IgD-negative memory B cell (primary cell): Measurements from ENCODE around the gene NRAP. TPM values are rescaled to one million over a fixed set of nuclear protein-coding genes. Genes with fewer than 3 reads are reported as not detected.
A peak's percentile ranks its signal among the peaks of the same experiment; 100 is the strongest.

ENCODE experiments used
- H3K27ac Mint-ChIP-seq, 3 donors: one replicate each; pipeline ENCODE4 v1.8.0; 2020 to 2022; ENCODE audit warnings: mild to moderate bottlenecking in 3 of 3, mixed read lengths in 3 of 3, moderate library complexity in 1 of 3
- H3K27me3 Mint-ChIP-seq: one replicate; pipeline ENCODE4 v1.8.0; 2021; ENCODE audit warnings: mixed read lengths
- H3K36me3 Mint-ChIP-seq: one replicate; pipeline ENCODE4 v1.8.0; 2020; ENCODE audit warnings: mild to moderate bottlenecking, mixed read lengths
- H3K4me1 Mint-ChIP-seq, 3 donors: one replicate each; pipeline ENCODE4 v1.8.0; 2020 to 2022; ENCODE audit warnings: mixed read lengths in 3 of 3, mild to moderate bottlenecking in 1 of 3
- H3K4me3 Mint-ChIP-seq, 4 donors: one replicate each; pipeline ENCODE4 v1.8.0; 2020 to 2022; ENCODE audit warnings: mild to moderate bottlenecking in 4 of 4, mixed read lengths in 4 of 4, moderate library complexity in 3 of 4
- H3K9me3 Mint-ChIP-seq, 3 donors: one replicate each; pipeline ENCODE4 v1.8.0; 2020 to 2021; ENCODE audit warnings: mixed read lengths in 3 of 3, mild to moderate bottlenecking in 1 of 3
- polyA plus RNA-seq: library from polyadenylated mRNA; unstranded; fragments of 300-500 nt; fragmentation: Illumina TruSeq; gene quantifications from one replicate; pipeline ENCODE4 v1.2.3, GENCODE V29; 2021

Gene NRAP
- polyA plus RNA-seq, 1 donor from 2014 or later: not detected

DNA sequence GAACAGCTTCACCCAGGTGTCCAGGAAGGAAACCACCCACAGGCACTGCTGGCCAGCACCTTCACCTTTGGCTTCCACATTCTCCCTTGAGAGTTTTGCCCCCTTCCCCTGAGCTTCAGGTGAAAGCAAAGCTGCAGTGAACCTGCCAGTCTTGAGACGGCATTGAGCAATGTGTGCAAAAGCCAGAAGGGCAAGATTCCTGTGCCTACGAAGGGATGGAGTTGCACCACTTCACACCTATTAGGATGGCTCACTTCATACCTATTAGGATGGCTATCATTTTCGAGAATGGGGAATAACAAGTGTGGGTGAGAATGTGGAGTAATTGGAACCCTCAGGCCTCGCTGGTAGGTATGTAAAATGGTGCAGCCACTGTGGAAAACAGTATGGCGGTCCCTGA, 103.8 kb downstream of the NRAP start:
- H3K4me1 Mint-ChIP-seq: peaks cover 0 to 4% (median 3%) of the 10 kb centered on the region in 3 donors
- no peaks in the 10 kb centered on the region for H3K36me3 Mint-ChIP-seq
- H3K27ac Mint-ChIP-seq: no peak overlapping the region
- no peak overlapping the region for H3K4me3 Mint-ChIP-seq
- peaks cover 2% of the 10 kb centered on the region for H3K27me3 Mint-ChIP-seq
- H3K9me3 Mint-ChIP-seq: no peaks in the 10 kb centered on the region

DNA sequence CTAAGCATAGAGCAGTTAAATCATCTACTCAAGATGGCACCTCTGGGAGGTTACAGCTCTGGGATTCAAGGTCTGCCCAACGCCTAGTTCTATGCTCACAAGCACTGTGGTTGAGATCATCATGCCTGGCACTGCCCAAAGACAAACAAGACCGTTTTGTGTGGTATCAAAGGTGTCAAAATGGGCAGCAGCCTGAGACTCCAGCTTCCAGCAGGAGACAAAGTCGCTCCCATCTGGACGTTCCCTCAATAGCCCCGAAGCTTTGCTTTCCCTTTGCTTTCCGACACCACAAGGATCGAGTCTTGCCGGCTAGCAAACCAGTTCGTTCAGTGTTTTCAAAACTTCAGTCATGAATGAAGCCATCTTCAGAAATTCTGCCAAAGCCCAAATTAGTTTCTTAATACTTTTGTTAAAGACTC, 105.9 kb downstream of the NRAP start:
- Mint-ChIP-seq H3K27ac (no peak overlapping the region), H3K9me3 (no peaks in the 10 kb centered on the region), H3K4me3 (no peak overlapping the region), H3K4me1 (peaks cover 0 to 4% (median 0%) of the 10 kb centered on the region in 3 donors), H3K36me3 (no peaks in the 10 kb centered on the region), H3K27me3 (peaks cover 2% of the 10 kb centered on the region)

DNA sequence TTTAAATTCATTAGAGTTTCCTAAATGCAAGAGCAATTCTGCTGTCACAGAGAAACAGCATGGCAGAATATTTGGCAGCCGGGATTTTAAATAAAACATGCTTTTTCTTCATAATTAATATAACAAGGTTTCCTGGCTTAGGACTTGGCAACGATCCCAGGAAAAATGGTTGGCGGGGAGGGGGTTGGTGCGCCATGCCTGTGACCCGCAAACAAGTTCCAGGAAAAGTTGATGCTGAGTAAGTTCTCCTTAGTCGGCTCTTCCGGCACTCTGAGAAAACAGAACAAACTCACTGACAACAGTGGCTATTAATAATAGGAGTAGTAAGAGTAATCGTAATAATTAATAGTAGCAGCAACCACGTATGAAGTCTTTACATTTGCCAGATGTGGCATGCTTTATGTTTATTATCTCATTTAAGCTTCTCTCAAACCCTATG, 106.4 kb downstream of the NRAP start:
- H3K4me3 Mint-ChIP-seq: no peak overlapping the region

DNA sequence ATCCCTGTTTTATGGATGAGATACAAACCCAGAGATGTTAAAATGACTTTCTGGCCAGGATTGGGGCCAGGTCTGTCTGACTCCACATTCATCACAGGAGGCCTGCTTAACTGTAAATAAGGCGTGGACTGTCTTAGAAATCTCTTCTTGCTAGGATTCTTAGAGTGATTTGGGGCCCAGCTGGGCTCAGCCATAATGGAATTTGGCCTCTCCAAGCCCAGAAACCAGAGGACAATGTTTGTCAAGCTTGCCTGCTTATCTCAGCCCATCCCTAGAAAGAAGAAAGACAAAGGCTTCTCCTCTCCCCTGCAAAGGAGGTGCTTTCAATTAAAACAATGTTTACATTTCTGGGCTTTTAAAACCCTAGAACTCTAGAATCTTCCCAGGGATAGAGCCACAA, 108.1 kb downstream of the NRAP start:
- Mint-ChIP-seq H3K27ac (no peak overlapping the region), H3K27me3 (peaks cover 2% of the 10 kb centered on the region), H3K4me3 (no peak overlapping the region), H3K9me3 (no peaks in the 10 kb centered on the region), H3K36me3 (no peaks in the 10 kb centered on the region), H3K4me1 (peaks cover 0 to 4% (median under 1%) of the 10 kb centered on the region in 3 donors)

More for the DNA sequence above, 106.4 kb downstream of the NRAP start:
- H3K27me3 Mint-ChIP-seq: peaks cover 2% of the 10 kb centered on the region
- no peak overlapping the region for H3K27ac Mint-ChIP-seq
- no peaks in the 10 kb centered on the region for H3K9me3 Mint-ChIP-seq
- H3K4me1 Mint-ChIP-seq: peaks cover 0 to 4% (median 0%) of the 10 kb centered on the region in 3 donors
- no peaks in the 10 kb centered on the region for H3K36me3 Mint-ChIP-seq

- Mint-ChIP-seq H3K4me1 (peaks cover 0 to 5% (median 4%) of the 10 kb centered on the region in 3 donors), H3K4me3 (no peak overlapping the region), H3K27me3 (peaks cover 2% of the 10 kb centered on the region)
Observed at GRCh38 chr10:113555245-113555644, 108.6 kb downstream of the NRAP start.

DNA sequence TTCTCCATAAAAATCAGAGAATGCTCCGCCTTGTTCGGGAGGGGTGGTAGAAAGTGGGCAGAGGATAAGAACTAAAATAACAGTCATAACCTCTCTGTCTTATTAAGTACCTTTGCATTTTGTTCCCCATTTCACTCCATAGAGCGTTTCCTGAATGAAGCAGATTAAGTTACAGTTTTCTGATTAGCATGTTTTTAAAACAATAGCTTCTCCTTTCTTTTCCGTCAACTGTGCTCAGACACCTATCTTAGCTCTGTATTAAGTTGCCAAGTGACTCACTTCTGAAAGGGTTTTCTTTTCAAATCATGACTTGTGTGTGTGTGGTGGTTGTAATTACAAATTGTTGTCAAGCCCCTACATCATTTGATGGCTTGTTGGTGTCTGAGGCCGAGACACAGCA, 109.6 kb downstream of the NRAP start:
- Mint-ChIP-seq H3K27ac (peak overlapping the region in 1 of 3 donors; percentile 31), H3K27me3 (no peaks in the 10 kb centered on the region), H3K9me3 (no peaks in the 10 kb centered on the region), H3K36me3 (no peaks in the 10 kb centered on the region), H3K4me3 (no peak overlapping the region), H3K4me1 (peaks cover 0 to 6% (median 4%) of the 10 kb centered on the region in 3 donors)

More at GRCh38 chr10:113555245-113555644, 108.6 kb downstream of the NRAP start:
- no peak overlapping the region for H3K27ac Mint-ChIP-seq
- no peaks in the 10 kb centered on the region for H3K9me3 Mint-ChIP-seq
- H3K36me3 Mint-ChIP-seq: no peaks in the 10 kb centered on the region

- H3K9me3 Mint-ChIP-seq: no peaks in the 10 kb centered on the region
- no peaks in the 10 kb centered on the region for H3K27me3 Mint-ChIP-seq
- no peak overlapping the region for H3K27ac Mint-ChIP-seq
- H3K4me1 Mint-ChIP-seq: peaks cover 0 to 6% (median 4%) of the 10 kb centered on the region in 3 donors
- H3K4me3 Mint-ChIP-seq: no peak overlapping the region
- no peaks in the 10 kb centered on the region for H3K36me3 Mint-ChIP-seq
Observed at GRCh38 chr10:113553149-113553548, 110.7 kb downstream of the NRAP start.

DNA sequence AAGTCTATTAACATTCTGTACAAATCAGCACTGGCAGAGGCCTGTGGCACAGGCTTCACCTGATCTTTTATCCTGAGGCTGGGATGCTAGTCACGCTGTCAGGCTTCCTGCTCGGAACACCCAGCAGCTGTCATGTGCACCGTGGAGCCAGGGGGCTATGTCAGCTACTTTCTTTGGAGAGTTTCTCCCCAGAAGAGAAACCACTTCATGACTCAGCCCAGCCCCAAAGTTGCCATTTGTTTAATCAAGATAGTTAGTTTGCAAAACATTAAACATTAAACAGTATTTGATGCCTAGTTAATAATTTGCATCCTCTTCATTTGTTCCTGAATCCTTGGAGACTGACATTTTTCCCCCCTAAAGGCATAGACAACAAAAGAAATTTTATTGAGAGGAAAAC, 111.1 kb downstream of the NRAP start, which contains the start of gene HABP2:
TSS of gene HABP2 (plus strand) at position 353 of the 400 bp plus-strand sequence. CDS start 69 bp downstream, outside the sequence.
- H3K36me3 Mint-ChIP-seq: no peaks in the 10 kb centered on the region
- H3K27me3 Mint-ChIP-seq: no peaks in the 10 kb centered on the region
- H3K9me3 Mint-ChIP-seq: no peaks in the 10 kb centered on the region
- H3K27ac Mint-ChIP-seq: no peak within 1 kb of the TSS
- peaks cover 0 to 6% (median 2%) of the 10 kb centered on the region in 3 donors for H3K4me1 Mint-ChIP-seq
- no peak within 1 kb of the TSS for H3K4me3 Mint-ChIP-seq

- no peaks in the 10 kb centered on the region for H3K36me3 Mint-ChIP-seq
- H3K4me1 Mint-ChIP-seq: peaks cover 0 to 6% (median 0%) of the 10 kb centered on the region in 3 donors
- H3K27me3 Mint-ChIP-seq: no peaks in the 10 kb centered on the region
- H3K27ac Mint-ChIP-seq: no peak overlapping the region
- no peak overlapping the region for H3K4me3 Mint-ChIP-seq
- no peaks in the 10 kb centered on the region for H3K9me3 Mint-ChIP-seq
Observed at GRCh38 chr10:113552014-113552413, 111.8 kb downstream of the NRAP start.

DNA sequence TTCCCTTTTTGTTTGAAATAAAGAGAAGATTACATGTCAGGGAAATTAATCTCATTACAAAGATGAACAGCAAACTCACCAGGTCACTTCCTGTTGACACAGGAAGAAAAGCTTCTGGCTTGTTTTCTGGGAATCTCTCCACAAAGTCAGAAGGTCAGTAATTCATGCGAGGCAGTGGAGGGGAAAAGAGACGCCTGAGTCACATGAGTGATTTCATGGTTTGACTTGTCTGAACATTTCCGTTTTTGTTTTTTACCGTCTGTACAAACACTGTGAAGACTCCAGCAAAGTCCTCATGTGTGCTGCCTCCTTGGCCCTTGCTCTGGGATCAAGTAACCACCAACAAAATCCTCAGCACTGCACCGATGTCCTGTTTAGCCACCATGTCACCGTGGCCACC, 113.5 kb downstream of the NRAP start:
- Mint-ChIP-seq H3K4me1 (peaks cover 0 to 6% (median 0%) of the 10 kb centered on the region in 3 donors), H3K9me3 (no peaks in the 10 kb centered on the region), H3K27me3 (peaks cover 2% of the 10 kb centered on the region), H3K27ac (no peak overlapping the region), H3K4me3 (peak overlapping the region in 1 of 4 donors; percentile 39), H3K36me3 (no peaks in the 10 kb centered on the region)

DNA sequence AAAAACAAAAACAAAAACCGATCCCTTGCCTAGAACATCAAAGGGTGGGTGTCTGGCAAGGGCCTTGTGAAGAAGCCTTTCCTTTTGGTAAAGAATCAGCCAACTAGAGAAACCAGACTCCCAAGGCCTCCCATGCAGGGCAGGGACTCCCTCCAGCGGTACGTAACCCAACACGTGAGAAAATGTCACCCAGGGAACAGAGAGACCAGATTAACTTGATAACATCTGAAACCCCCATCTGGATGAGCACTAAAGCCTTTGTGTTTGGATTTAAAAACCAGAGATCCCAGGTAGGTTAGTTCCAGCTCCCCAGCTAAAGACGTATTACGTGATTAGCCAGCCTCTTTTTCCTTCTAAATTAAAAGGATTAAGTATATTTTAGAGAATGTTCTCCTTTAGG, 114.0 kb downstream of the NRAP start:
- Mint-ChIP-seq H3K9me3 (no peaks in the 10 kb centered on the region), H3K27ac (no peak overlapping the region), H3K36me3 (no peaks in the 10 kb centered on the region)

GRCh38 chr10:113547426-113547825, 116.4 kb downstream of the NRAP start:
- Mint-ChIP-seq H3K27ac (no peak overlapping the region), H3K4me1 (peaks cover 0 to 6% (median 0%) of the 10 kb centered on the region in 3 donors), H3K27me3 (peaks cover 2% of the 10 kb centered on the region), H3K4me3 (no peak overlapping the region), H3K9me3 (no peaks in the 10 kb centered on the region), H3K36me3 (no peaks in the 10 kb centered on the region)

More for the DNA sequence above, 114.0 kb downstream of the NRAP start:
- no peak overlapping the region for H3K4me3 Mint-ChIP-seq
- H3K4me1 Mint-ChIP-seq: peaks cover 0 to 6% (median 0%) of the 10 kb centered on the region in 3 donors
- peaks cover 2% of the 10 kb centered on the region for H3K27me3 Mint-ChIP-seq

DNA sequence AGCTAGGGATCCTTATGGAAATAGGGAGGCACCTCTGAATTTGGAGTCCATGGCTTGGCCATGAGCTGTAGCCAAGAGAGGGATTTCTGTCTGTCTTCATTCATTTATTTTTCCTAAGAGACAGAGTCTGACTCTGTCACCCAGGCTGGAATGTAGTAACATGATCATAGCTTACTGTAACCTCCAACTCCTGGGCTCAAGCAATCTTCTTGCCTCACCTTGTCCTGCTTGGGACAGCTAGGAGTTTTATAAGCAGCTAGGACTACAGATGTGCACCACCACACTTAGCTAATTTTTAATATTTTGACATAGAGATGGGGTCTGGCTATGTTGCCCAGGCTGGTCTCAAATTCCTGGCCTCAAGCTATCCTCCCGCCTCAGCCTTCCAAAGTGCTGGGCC, 119.4 kb downstream of the NRAP start:
- Mint-ChIP-seq H3K27me3 (peaks cover 2% of the 10 kb centered on the region), H3K27ac (no peak overlapping the region), H3K4me1 (no peaks in the 10 kb centered on the region), H3K9me3 (peaks cover 0 to under 1% (median 0%) of the 10 kb centered on the region in 3 donors), H3K4me3 (no peak overlapping the region), H3K36me3 (no peaks in the 10 kb centered on the region)

- no peaks in the 10 kb centered on the region for H3K4me1 Mint-ChIP-seq
- peaks cover 2% of the 10 kb centered on the region for H3K27me3 Mint-ChIP-seq
Observed at GRCh38 chr10:113543107-113543955, 120.5 kb downstream of the NRAP start.

DNA sequence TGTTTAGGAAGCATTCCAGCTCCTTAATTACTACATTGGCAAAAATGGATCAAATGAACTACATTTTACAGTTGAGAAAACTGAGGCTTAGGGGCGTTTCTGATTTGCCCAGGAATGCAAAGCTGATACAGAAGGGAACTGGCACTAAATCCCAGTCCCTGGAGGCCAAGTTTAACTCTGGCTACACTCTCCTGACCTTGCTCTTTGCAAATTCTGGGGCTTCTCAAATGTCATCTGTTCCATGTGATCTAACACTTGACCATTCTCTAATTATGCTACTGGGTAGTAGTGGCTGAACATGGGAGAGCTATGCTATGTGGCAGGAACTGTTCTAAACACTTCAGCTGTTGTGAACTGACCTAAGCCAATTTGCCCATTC, 122.3 kb downstream of the NRAP start:
- no peak overlapping the region for H3K27ac Mint-ChIP-seq
- H3K27me3 Mint-ChIP-seq: peaks cover 2% of the 10 kb centered on the region
- H3K9me3 Mint-ChIP-seq: peaks cover 0 to 2% (median 0%) of the 10 kb centered on the region in 3 donors
- no peaks in the 10 kb centered on the region for H3K36me3 Mint-ChIP-seq
- no peak overlapping the region for H3K4me3 Mint-ChIP-seq
- no peaks in the 10 kb centered on the region for H3K4me1 Mint-ChIP-seq

More at GRCh38 chr10:113543107-113543955, 120.5 kb downstream of the NRAP start:
- Mint-ChIP-seq H3K4me3 (no peak overlapping the region), H3K27ac (no peak overlapping the region), H3K36me3 (no peaks in the 10 kb centered on the region), H3K9me3 (peaks cover 0 to 2% (median 0%) of the 10 kb centered on the region in 3 donors)
